ENCODE measurements around the gene PLD4.

The PLD4 gene

DNA sequence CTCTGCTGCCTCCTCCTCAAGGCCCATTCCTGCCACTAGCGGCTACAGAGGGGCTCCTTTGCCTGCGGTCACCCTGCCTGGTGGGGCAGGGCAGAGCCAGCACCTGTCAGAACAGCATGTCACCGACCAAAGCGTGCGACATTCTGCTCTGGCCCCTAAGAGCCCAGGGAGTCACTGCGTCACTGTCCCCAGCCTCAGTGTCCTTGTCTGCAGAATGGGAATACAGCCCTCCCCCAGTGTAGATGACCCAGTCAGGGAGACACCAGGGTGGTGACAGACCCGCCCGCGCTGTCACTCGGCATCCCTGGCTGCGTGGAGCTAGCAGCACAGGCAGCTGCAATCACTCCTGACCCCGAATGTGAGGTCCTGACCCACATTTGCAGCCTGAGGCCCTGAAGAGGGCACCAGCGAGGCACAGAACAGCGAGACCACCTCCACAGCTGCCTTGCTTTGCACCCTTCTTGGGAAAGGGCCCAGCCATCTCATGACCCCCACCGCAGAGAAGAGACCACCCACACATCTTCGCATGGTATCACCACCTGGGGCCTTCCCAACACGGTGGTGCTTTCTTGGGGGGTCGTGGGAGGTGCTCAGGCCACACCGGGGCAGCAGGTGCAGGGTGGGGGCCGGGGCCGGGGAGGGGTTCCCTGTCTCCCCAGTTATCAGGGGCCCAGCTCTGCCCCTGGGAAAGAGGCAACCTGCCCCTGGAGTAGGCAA, 51.0 kb downstream of the PLD4 start:
- DNase-seq (ENCODE audit: low read depth) = no peak

DNA sequence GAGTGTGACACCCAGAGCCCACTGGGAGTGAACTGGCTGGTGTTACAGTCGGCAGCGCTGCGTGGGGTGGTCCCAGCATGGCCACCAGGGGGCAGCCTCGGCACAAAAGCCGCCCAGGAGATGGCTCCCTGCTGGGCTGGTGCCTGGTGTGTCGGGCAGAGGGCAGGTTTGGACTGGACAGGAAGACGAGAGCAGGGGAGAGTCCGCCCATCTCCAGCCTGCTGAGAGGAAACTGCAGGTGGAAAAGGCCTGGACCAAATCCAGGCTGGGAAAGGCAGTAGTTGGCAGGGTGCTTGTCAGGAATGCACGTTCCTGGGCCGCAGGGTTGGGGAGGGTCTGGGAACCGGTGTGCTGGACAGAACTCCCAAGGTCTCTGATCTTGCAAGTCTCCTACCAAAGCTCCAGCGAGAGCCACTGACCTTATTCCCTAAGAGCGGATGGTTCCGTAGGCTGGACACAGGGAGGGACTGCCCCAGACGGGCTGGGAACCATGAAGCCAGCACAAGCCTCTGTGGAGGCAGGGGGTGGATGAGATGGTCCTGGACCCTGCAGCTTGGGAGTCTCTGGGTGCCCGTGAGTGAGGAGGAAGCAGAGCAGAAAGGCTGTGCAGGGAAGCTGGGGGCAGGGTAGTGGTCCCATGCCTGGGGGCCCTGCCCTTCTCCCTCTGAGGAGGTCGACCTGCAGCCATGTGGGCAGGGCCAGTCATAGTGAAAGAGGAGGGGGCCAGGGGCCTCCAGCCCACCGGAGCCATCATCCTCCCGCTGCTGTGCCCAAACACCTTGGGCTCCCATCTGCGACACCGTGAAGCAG, 51.7 kb downstream of the PLD4 start:
- peak; percentile 81 for DNase-seq (ENCODE audit: low read depth)

DNA sequence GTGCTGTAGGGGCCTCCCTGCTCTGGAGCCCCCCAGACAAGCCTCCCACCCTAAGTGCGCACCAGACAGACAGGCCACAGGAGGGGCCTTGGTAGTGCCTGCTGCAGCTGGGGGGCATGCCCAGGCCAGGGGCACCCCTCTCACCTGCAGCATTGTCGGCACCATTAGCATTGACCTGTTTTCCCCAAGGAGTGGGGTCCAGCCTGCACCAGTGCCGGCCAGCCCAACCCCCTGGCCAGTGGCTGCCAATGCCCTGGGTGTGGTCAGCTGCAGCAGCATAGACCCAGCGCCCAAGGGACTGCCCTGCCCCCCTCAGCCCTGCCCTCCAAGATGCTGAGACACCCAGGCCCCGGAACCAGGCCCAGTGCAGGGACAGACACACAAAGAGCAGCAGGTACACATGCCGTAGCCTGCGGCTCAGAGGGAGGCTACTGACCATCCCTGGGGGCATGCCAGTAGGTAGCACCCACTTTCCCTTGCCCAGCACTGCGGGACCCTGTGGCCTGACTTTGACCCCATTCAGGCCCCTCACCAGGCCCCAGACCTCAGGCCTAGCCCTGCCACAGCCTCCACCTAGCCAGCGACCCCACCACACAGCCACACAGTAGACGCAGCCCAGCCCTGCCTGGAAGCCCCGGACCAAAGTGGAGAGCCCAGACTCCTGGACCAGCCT, 52.5 kb downstream of the PLD4 start:
- no peak for DNase-seq (ENCODE audit: low read depth)

DNA sequence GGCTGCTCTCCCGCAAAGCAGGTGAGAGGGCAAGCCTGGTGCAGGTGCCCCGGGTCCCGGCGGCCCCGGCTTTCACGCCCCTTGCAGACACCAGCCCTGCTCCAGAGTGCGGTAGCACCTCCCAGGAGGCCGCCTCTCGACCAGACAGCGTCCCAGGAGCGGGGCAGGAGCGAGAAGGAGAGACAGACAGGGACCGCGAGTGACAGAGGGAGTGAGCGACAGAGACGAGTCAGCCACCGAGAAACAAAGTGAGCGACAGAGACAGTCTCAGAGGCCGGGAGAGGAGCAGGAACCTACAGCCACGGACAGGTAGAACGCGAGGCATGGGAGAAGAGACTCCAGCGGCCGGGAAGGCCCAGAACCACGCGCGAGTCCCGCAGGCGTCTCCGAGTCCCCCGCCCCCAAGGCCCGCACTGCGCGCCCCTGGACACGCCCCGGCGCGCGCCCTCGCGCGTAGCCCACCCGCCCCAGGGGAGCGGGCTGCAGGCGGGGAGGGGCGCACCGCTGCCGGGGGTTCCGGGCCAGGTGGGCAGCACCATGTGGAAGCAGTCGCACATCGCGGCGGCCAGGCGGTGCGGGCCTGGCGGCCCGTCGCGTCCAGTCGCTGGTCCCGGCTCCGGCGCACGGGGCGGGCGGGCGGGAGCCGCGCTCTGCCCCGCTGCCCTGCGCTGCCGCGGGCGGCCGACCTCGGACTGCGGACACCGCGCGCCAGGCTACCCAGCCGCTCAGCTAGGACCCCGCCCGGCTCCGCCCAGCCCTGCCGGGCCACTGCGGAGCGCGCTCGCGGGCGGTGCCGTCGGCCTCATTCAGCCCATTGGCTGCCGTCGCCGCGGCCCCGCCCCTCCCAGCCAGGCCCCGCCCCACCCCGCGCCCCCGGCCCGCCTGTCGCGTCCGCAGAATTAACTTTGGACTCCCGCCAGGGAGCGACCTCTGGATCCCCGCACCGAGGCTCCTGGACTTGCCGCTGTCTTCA, 53.3 kb downstream of the PLD4 start, which contains the start of gene AHNAK2:
Gene AHNAK2 (minus strand): TSS at position 694 of the 973 bp plus-strand sequence. CDS start 137 bp downstream, at position 557.
- no peak for DNase-seq (ENCODE audit: low read depth)

DNA sequence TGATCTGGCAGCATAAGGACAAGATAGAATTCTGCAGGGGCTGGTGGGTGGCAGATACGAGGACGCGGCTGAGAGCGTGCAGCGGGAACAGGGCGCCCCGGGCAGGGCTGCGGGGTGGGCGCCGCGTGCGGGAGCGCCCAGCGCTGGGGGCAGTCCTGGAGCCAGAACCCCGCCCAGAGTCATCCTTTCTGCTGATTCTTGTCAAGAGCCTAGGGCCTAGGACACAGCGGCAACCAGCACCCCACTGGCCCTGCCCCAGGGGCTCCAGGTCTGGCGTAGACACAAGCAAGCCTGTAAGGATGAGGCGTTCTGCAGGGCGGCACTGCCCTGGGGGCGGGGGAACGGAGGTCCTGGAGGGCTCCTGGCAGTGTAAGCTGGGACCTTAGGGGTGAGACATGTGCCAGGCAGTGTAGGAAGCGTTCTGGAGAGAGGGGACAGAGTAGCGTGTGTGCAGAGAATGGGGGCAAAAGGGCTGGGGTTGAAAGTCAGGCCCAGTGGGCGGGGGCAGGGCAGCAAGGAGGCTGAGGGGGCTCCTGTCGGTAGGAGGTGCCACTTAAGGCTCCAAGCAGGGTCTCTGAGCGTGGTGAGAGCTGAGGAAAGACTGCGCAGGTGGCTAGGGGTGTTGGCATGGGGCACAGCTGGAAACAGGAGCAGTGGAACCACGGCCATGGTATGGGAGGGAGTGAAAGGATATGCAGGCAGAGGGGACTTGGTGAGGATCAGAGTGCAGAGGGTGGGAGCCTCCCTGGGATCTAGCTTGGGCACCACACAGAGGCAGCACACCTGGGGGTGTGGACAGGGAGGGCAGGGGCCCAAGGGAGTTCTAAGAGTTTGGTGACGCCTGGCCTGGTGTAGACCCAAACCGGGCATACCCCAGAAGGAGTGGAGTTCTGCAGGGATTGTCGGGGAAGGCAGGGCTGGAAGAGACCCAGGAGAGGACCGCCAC, 54.3 kb downstream of the PLD4 start:
- DNase-seq (ENCODE audit: low read depth) = no peak

DNA sequence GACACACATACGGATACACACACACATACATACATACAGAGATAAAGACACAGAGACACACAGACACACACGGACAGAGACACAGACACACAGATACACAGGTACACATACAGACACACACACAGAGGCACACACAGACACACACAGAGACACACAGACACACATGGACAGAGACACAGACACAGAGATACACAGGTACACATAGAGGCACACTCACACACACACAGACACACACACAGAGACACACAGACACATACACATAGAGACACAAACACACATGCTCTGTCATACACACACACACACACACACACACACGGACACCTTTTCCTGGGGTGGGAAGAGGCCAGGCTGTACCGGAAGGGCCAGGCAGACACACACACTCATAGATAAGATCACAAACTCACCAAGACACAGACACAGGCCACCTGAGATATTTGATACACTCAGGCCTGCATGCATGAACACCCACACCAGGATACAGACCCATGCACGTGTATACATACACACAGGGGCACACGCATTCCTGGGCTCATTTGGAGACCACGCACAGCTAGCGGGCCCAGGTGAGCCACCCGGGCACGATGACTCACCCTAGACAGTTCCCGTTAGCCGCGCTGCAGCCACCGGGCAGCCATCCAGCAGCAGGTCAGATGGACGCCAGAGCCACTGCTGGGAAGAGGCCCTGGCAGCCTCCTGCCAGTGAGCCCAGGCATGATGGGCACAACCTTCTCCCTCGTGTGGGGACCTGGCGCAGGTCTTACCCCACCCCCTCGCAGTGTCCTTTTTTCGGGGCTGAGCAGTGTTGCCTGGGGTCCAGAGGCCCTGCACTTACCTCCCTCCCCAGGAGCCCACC, 55.3 kb downstream of the PLD4 start:
- DNase-seq (ENCODE audit: low read depth) = no peak

DNA sequence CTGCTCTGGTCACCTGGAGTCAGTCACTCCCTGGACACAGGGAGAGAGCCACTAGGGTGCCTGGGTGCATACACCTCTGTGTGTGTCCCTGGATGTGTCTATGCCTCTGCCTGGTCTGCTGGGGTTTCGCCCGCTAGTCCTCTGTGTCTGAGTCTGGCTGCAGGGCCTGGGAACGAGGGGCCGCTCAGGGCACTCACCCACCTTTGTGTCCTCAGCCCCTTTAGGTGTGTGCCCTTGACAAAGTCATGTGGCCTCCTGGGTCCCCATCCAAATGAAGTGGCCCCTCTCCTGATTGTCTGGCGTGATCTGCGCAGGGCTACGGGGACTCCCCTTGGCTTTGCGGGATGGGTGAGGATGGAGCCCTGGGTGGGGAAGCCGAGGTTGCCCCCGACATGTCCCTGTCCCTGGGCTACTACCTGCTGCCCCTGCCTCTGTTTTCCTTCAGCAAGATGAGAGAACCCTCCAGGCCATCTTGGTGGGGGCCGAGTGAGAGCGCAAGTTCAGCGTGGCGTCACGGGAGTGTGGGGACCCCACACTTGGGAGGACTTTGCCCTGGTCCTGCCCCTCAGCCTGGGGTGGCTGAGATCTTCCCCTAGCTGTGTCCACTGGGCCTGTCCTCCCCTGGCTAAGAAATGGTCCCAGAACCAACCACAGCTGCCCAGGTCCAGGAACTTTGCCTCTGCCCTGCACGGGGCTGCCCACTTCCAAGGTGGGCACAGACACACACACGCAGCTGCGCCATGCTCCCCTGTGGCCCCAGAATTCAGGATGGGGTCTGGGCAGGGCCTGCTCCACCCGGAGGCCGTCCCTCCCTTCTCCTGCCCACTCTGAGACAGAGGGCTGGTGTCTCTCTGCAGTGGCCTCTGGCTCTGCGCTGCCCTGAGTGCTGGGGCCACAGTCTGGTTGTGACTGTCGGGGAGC, 56.2 kb downstream of the PLD4 start:
- no peak for DNase-seq (ENCODE audit: low read depth)

DNA sequence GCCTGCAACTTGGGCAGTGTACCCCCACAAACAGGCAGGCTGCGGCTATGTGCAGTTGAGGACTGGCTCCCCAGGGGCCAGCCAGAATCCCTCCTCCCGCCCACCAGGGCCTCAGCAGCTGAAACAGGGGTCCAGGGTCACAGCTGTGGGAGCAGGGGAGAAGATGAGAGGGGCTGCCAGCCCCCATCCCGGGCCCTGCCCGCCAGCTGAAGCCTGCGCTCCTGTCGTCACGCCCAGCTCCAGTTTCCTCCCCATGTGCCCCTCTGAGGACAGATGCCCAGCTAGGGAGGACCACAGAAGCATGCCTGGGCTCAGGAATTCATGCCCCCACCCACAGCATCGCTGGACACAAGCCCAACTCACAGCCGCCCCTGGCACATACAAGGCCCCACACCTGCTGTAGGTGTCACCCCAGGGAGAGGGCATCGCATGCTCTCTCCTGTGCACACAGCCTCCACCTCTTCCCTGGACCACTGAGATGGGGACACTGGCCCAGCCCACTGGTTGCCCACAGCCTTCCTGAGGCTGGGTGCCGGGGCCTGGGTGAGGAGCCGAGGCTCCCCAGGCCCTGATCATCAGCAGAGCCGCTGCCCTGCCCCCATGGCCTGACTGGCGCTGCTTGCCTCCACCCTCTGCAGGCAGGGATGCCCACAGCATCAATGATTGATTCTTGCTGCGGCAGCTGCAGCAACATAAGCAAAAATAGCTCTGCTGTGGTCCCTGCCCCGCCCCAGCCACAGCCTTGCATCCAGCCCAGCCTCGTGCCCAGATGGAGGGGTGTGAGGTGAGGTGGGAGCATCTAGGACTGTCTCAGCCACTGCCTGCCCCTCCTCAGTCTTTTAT, 57.2 kb downstream of the PLD4 start:
- no peak for DNase-seq (ENCODE audit: low read depth)

DNA sequence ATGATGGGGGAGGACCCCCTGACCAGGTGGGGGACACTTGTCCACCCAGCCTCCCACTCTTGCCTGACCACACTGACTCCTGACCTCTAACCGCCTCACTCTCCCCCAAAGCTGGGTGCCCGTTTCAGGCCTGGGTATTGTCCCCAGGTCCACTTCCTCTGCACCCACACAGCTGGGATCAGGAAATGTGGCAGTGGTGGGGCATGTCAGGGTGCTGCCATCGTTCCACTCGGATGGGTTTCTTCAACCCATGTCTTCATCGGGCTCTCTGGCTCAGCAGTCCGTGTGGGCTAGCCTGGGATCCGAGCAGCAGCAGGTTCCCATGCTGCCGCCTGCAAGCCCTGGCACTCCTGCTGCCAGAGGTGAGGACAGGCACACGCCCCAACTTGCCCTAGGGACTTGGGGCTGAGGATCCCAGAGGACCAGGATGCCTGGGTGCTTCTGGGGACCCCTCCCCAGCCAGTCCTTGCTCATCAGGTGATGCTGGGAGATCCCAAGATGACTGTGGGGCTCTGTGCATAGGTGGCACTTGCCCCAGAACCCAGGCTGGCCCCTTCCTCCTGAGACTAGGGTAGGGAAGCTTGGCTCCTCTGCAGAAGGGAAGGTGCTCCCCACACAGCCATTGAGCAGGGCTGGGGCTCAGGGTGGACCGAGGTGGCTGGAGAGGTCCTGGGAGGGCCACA, 58.0 kb downstream of the PLD4 start:
- no peak for DNase-seq (ENCODE audit: low read depth)
